HepG2 (cell line): Measurements from ENCODE around the gene PLRG1. TPM values are rescaled to one million over a fixed set of nuclear protein-coding genes. Genes with fewer than 3 reads are reported as not detected.
A peak's percentile ranks its signal among the peaks of the same experiment; 100 is the strongest.

Experiments
- ARNT ChIP-seq: fragments of 450-650 bp; IDR thresholded peaks from 2 replicates; pipeline ENCODE4 v1.6.1; 2017
- KDM4B ChIP-seq: sonication (generic); formaldehyde crosslinking; IDR thresholded peaks from 2 replicates; pipeline ENCODE4 v1.4.0; 2020; ENCODE audit warnings: missing genetic modification reagents
- MAFF ChIP-seq: IDR thresholded peaks from 2 replicates; pipeline ENCODE4 v1.6.1; 2011; ENCODE audit warnings: low read depth, low read length, improper control_type of control experiment
- MBD4 ChIP-seq: IDR thresholded peaks from 2 replicates; pipeline ENCODE4 v1.6.1; 2012; ENCODE audit warnings: low read length, inconsistent platforms, borderline replicate concordance
- MEIS2 ChIP-seq: sonication (generic); formaldehyde crosslinking; IDR thresholded peaks from 2 replicates; pipeline ENCODE4 v1.9.0; 2021; ENCODE audit warnings: mild to moderate bottlenecking, missing genetic modification reagents
- SRF ChIP-seq: IDR thresholded peaks from 2 replicates; pipeline ENCODE4 v1.6.1; 2011; ENCODE audit warnings: mild to moderate bottlenecking, low read depth, low read length, moderate library complexity
- XRCC5 ChIP-seq: fragments of 200-400 bp; formaldehyde crosslinking; optimal IDR thresholded peaks from 2 replicates; pipeline ENCODE3; 2017; ENCODE audit warnings: mild to moderate bottlenecking, low read length
- ZBTB39 ChIP-seq: sonication (generic); formaldehyde crosslinking; IDR thresholded peaks from 2 replicates; pipeline ENCODE4 v1.5.0; 2020; ENCODE audit warnings: missing genetic modification reagents
- ZNF205 ChIP-seq: IDR thresholded peaks from 2 replicates; pipeline ENCODE4 v1.6.1; 2018; ENCODE audit warnings: missing biosample characterization, missing genetic modification reagents
- ZNF235 ChIP-seq: sonication (generic); formaldehyde crosslinking; IDR thresholded peaks from 2 replicates; pipeline ENCODE4 v1.8.1; 2023; ENCODE audit warnings: mild to moderate bottlenecking, missing genetic modification reagents, borderline replicate concordance
- ZNF580 ChIP-seq: IDR thresholded peaks from 2 replicates; pipeline ENCODE4 v1.6.1; 2016; ENCODE audit warnings: low read depth, borderline replicate concordance
- ZNF616 ChIP-seq: sonication (generic); formaldehyde crosslinking; IDR thresholded peaks from 2 replicates; pipeline ENCODE4 v1.5.0; 2020; ENCODE audit warnings: low read depth, mild to moderate bottlenecking, missing genetic modification reagents
- ZNF776 ChIP-seq: sonication (generic); formaldehyde crosslinking; IDR thresholded peaks from 2 replicates; pipeline ENCODE4 v1.4.0; 2020; ENCODE audit warnings: mild to moderate bottlenecking, missing genetic modification reagents
- ZNF839 ChIP-seq: sonication (generic); formaldehyde crosslinking; IDR thresholded peaks from 2 replicates; pipeline ENCODE4 v1.4.0; 2020; ENCODE audit warnings: missing genetic modification reagents, mild to moderate bottlenecking, borderline replicate concordance
- polyA plus RNA-seq, 8 experiments: library from polyadenylated mRNA; depleted of rRNA in 3 of 8; stranded (reverse) in 7 of 8; unstranded in 1 of 8; fragments of >200 nt; fragmentation: Illumina TruSeq in 4 of 8; extraction: Trizol in 4 of 8; gene quantifications; 2 replicates each; pipeline versions ENCODE4 v1.2.1 to v1.2.3, GENCODE V29; 2011 to 2016; ENCODE audit warnings: low read depth in 4 of 8, missing spikeins in 1 of 8, mixed read lengths in 1 of 8; ENCODE audit not compliant: insufficient read depth in 1 of 8
- total RNA-seq, 5 experiments: library from RNA; depleted of rRNA; stranded (reverse); fragments of >200 nt; fragmentation: Illumina TruSeq; extraction: Trizol; gene quantifications; 2 replicates each; pipeline ENCODE4 v1.2.3, GENCODE V29; 2016; ENCODE audit warnings: low read depth in 1 of 5
- TF ChIP-seq, protein P1 (sequence below): sonication (generic); formaldehyde crosslinking; IDR thresholded peaks from 2 replicates; pipeline ENCODE4 v1.5.1; 2020; ENCODE audit warnings: mild to moderate bottlenecking, missing genetic modification reagents, borderline replicate concordance
- TF ChIP-seq, protein P2 (sequence below): sonication (generic); formaldehyde crosslinking; IDR thresholded peaks from 2 replicates; pipeline ENCODE4 v1.4.0; 2020; ENCODE audit warnings: missing genetic modification reagents, low read depth, mild to moderate bottlenecking, borderline replicate concordance
- TF ChIP-seq, protein P3 (sequence below), 2 experiments: sonication (generic) in 1 of 2; formaldehyde crosslinking in 1 of 2; IDR thresholded peaks; 2 replicates each; pipeline versions ENCODE4 v1.5.1 to v1.6.1; 2011 to 2020; ENCODE audit warnings: borderline replicate concordance in 1 of 2, low read depth in 1 of 2, low read length in 1 of 2, mild to moderate bottlenecking in 1 of 2, missing genetic modification reagents in 1 of 2, moderate library complexity in 1 of 2
- TF ChIP-seq, protein P4 (sequence below): sonication (generic); formaldehyde crosslinking; IDR thresholded peaks from 2 replicates; pipeline ENCODE4 v1.4.0; 2020; ENCODE audit warnings: missing genetic modification reagents

Gene PLRG1
- total and polyA plus RNA-seq, 2 of the 13 experiments (the other 11 are each of a cell fraction or from before 2014, with no cell fraction given), result 77.3 to 110 TPM

DNA sequence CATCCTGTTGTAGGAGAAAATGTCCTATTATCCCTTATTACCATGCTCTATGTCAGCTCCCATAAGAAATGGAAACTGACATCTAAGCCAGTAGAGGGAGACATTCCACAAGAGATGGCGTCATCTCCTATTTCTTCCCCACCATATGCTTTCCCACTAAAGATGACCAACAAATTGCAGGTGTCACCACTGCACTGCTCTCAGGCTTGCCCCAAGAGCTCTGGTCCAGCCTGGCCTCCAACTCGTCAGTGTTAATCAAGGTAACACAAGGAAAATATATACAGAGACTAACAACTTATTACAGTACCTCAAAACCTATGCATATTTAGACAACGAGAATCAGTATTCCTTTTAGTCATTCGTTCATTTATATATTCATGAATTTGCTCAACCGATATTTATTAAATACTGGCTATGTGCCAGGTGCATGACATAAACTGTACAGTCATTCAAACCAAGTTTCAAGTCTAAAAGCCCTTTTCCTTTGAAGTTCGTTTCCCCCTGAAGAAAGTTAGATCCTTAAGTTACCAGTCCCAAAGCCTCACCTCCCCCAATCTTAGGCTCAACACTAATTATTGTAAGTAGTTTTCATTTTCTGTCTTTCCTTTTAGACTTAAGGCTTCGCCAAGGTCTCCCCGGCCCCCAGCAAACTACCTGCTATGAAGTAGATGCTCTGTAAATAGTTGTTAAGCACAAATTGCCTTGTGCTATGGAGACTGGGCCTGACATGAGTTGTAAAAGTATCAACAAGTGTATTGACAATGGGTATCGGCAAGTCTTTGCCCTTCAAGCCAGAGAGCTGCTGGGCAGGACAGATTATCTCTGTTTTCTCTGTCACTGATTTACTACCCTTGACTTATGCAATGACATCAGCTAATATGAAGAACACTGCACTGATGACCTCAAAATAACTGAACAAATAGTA, 9.6 kb upstream of the PLRG1 start (continued):
- 0 out of 2 replicates have a peak, but pooled peaks have one; percentile 43 for TF ChIP-seq ZBTB39 (CRISPR knock-in tag)
- TF ChIP-seq, protein P1, sequence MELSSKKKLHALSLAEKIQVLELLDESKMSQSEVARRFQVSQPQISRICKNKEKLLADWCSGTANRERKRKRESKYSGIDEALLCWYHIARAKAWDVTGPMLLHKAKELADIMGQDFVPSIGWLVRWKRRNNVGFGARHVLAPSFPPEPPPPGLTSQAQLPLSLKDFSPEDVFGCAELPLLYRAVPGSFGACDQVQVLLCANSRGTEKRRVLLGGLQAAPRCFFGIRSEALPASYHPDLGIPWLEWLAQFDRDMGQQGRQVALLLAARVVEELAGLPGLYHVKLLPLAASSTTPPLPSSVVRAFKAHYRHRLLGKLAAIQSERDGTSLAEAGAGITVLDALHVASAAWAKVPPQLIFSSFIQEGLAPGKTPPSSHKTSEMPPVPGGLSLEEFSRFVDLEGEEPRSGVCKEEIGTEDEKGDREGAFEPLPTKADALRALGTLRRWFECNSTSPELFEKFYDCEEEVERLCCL (CRISPR knock-in tag), result no peak
- TF ChIP-seq ZNF235, result no peak
- TF ChIP-seq MAFF, result no peak
- TF ChIP-seq, protein P2, sequence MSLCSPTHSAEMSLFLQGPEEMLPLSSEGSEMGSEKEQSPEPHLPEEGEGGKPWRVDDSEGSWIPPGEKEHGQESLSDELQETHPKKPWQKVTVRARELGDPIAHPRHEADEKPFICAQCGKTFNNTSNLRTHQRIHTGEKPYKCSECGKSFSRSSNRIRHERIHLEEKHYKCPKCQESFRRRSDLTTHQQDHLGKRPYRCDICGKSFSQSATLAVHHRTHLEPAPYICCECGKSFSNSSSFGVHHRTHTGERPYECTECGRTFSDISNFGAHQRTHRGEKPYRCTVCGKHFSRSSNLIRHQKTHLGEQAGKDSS (CRISPR knock-in tag), result no peak
- no peak for TF ChIP-seq ZNF839 (CRISPR knock-in tag)
- TF ChIP-seq ARNT, result no peak
- no peak for TF ChIP-seq SRF
- TF ChIP-seq MEIS2, result peak; percentile 97
- peak; percentile 90 for TF ChIP-seq ZNF205 (CRISPR knock-in tag)
- TF ChIP-seq ZNF580 (CRISPR knock-in tag), result peak; percentile 76
- no peak for TF ChIP-seq ZNF616
- TF ChIP-seq, protein P3, sequence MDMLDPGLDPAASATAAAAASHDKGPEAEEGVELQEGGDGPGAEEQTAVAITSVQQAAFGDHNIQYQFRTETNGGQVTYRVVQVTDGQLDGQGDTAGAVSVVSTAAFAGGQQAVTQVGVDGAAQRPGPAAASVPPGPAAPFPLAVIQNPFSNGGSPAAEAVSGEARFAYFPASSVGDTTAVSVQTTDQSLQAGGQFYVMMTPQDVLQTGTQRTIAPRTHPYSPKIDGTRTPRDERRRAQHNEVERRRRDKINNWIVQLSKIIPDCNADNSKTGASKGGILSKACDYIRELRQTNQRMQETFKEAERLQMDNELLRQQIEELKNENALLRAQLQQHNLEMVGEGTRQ (IDR thresholded peaks at IDR 0.05; ENCODE audit: low read depth, low read length), result no peak
- TF ChIP-seq, protein P3 (CRISPR knock-in tag; IDR thresholded peaks at IDR 0.05; ENCODE audit: borderline replicate concordance), result no peak
- TF ChIP-seq, protein P4, sequence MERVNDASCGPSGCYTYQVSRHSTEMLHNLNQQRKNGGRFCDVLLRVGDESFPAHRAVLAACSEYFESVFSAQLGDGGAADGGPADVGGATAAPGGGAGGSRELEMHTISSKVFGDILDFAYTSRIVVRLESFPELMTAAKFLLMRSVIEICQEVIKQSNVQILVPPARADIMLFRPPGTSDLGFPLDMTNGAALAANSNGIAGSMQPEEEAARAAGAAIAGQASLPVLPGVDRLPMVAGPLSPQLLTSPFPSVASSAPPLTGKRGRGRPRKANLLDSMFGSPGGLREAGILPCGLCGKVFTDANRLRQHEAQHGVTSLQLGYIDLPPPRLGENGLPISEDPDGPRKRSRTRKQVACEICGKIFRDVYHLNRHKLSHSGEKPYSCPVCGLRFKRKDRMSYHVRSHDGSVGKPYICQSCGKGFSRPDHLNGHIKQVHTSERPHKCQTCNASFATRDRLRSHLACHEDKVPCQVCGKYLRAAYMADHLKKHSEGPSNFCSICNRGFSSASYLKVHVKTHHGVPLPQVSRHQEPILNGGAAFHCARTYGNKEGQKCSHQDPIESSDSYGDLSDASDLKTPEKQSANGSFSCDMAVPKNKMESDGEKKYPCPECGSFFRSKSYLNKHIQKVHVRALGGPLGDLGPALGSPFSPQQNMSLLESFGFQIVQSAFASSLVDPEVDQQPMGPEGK (CRISPR knock-in tag), result peak; percentile 70
- TF ChIP-seq ZNF776 (CRISPR knock-in tag), result no peak
- no peak for TF ChIP-seq XRCC5
- TF ChIP-seq MBD4, result peak; percentile 41; the same call in 1 of the 2 replicates
- peak; percentile 43; the same call in 1 of the 2 replicates for TF ChIP-seq KDM4B
